Activated T-helper 2 cell treated with anti-CD3 and anti-CD28 coated beads, Interferon-gamma antibody, Interleukin-2, Interleukin-4, amounts not matched to agents 10 μg/mL and 5 μg/mL and 100 μg/mL, durations not matched to agents 14 hours and 24 hours and 36 hours (primary cell): ENCODE measurements around the gene SRM. TPM values are rescaled to one million over a fixed set of nuclear protein-coding genes. Genes with fewer than 3 reads are reported as not detected.
A peak's percentile ranks its signal among the peaks of the same experiment; 100 is the strongest.
"Not testable (repeated sequence)": the region's sequence is repeated elsewhere in the genome, so short reads cannot be mapped to it uniquely, and the experiment has no call there.

ENCODE experiments used
- DNase-seq: peaks from one replicate; pipeline ENCODE4 v3.0.0; 2021; ENCODE audit warnings: low spot score
- H3K27ac Mint-ChIP-seq: one replicate; pipeline ENCODE4 v1.8.0; 2021; ENCODE audit warnings: mixed read lengths
- H3K27me3 Mint-ChIP-seq: one replicate; pipeline ENCODE4 v1.8.0; 2021; ENCODE audit warnings: low read depth, mixed read lengths
- H3K36me3 Mint-ChIP-seq: one replicate; pipeline ENCODE4 v1.8.0; 2021; ENCODE audit warnings: low read depth, mixed read lengths
- H3K4me1 Mint-ChIP-seq: one replicate; pipeline ENCODE4 v1.8.0; 2021; ENCODE audit warnings: low read depth, mixed read lengths
- H3K4me3 Mint-ChIP-seq: one replicate; pipeline ENCODE4 v1.8.0; 2021; ENCODE audit warnings: low read depth, mild to moderate bottlenecking, moderate library complexity, mixed read lengths
- H3K9me3 Mint-ChIP-seq: one replicate; pipeline ENCODE4 v1.8.0; 2021; ENCODE audit warnings: mixed read lengths
- intact Hi-C: fragments of 100-400 bp; cut with micrococcal nuclease; formaldehyde crosslinking; loops from one replicate; pipeline ENCODE4 v1.15.1; 2023
- total RNA-seq: library from RNA; stranded (reverse); gene quantifications from 2 replicates; pipeline ENCODE4 v1.2.3, GENCODE V29; 2022

Gene SRM
- total RNA-seq, 1 donor from 2014 or later: 233 TPM

DNA sequence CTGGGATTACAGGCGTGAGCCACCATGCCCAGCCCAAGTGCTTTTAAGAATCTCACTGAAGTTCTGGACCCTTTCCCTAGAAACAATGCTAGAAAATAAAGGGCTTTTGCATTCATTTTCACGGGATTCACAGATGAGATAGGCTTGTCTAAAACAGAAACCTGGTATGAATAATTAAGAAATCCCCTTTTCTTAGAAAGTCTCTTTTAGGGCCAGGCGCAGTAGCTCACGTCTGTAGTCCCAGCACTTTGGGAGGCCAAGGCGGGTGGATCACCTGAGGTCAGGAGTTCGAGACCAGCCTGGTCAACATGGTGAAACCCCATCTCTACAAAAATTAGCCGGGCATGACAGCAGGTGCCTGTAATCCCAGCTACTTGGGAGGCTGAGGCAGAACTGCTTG lies 13.6 kb upstream of the SRM start:
- H3K27ac Mint-ChIP-seq, H3K4me1 Mint-ChIP-seq, DNase-seq, H3K9me3 Mint-ChIP-seq, H3K4me3 Mint-ChIP-seq, H3K27me3 Mint-ChIP-seq, intact Hi-C loops: not testable (repeated sequence)
- peaks cover 82% of the 10 kb centered on the region for H3K36me3 Mint-ChIP-seq

- intact Hi-C loops: no loop called here
- Mint-ChIP-seq H3K27me3 (no peaks in the 10 kb centered on the region), H3K36me3 (peaks cover 85% of the 10 kb centered on the region)
These were observed 12.5 kb upstream of the SRM start for GRCh38 chr1:11072216-11072917.

GRCh38 chr1:11071463-11072215 lies 11.8 kb upstream of the SRM start:
- Mint-ChIP-seq H3K27me3 (no peaks in the 10 kb centered on the region), H3K27ac (no peak overlapping the region)

More at GRCh38 chr1:11072216-11072917, 12.5 kb upstream of the SRM start:
- Mint-ChIP-seq H3K27ac (no peak overlapping the region), H3K4me1 (peaks cover 2% of the 10 kb centered on the region), H3K9me3 (no peaks in the 10 kb centered on the region), H3K4me3 (no peak overlapping the region)
- DNase-seq: no peak

DNA sequence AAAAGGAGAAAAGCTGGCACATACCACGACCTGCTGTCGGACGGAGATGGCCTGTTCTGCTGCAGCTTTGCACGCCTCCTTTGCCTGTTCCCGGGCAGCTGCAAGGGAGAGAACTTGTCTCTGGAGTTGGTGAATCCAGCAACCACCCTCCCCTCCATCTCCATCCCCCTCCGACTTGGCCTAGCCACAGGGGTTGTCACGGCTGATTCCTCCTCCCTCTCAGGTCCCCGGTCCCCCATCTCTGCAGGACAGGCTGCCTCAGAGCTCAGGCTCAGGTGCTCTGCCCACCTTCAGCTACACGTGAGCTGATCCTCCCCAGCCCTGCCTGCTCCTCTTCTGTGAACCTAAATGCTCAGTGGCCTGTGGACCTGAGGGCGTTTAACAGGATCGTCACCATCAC lies 11.1 kb upstream of the SRM start:
- no peak overlapping the region for H3K27ac Mint-ChIP-seq
- no peaks in the 10 kb centered on the region for H3K9me3 Mint-ChIP-seq
- intact Hi-C loops: no loop called here
- H3K4me1 Mint-ChIP-seq: peaks cover 2% of the 10 kb centered on the region
- H3K36me3 Mint-ChIP-seq: peaks cover 80% of the 10 kb centered on the region
- DNase-seq: no peak
- H3K4me3 Mint-ChIP-seq: no peak overlapping the region
- H3K27me3 Mint-ChIP-seq: no peaks in the 10 kb centered on the region

More at GRCh38 chr1:11071463-11072215, 11.8 kb upstream of the SRM start:
- DNase-seq: no peak
- H3K4me1 Mint-ChIP-seq: peaks cover 2% of the 10 kb centered on the region
- intact Hi-C loops: no loop called here
- no peaks in the 10 kb centered on the region for H3K9me3 Mint-ChIP-seq
- H3K36me3 Mint-ChIP-seq: peaks cover 83% of the 10 kb centered on the region
- H3K4me3 Mint-ChIP-seq: no peak overlapping the region

DNA sequence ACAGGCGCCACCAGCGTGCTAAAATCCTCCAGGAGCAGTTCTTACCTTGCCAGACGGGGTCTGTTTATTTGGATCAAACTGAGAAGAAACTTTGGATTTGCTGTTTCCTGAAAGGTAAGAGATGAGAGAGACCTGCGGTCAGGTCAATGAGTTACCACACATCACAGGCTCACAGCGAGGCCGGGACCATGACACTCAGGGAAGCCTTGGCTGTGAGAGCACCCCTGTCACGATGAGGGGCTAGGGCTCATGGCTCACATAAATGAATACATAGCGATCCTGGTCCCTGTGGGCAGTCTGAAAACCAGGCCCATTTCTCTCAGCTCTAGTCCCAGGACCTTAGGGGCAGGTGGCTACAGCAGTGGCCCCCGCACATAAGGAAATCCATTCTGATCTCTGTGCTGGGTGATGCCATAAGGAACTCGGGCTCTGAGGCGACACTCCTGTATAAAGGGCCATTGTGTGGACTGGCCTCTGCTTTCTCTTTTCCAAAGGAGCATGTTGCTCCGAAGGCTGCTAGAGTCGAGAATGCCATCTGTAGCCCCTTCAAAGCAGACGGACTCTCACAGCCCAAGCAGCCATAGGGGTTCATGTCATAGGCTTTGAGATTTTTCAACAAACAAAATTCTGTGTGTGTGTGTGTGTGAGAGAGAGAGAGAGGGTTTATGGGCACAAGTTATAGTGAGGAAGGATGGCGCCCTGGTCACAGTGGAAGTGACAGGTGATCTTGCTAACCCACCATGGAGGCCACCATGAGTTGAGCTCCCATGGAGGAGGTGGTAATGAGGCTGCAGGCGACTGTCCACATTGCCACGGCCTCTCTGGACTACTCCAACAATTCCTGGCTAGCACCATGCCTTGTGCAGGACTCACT lies 9.0 kb upstream of the SRM start:
- Mint-ChIP-seq H3K4me1 (peaks cover 2% of the 10 kb centered on the region), H3K27ac (no peak overlapping the region), H3K9me3 (no peaks in the 10 kb centered on the region), H3K4me3 (no peak overlapping the region), H3K27me3 (no peaks in the 10 kb centered on the region), H3K36me3 (peaks cover 76% of the 10 kb centered on the region)
- DNase-seq: no peak
- intact Hi-C loops: loop anchor here (10.0 kb wide), 1 partner anchor 54 kb away; the partner anchor contains the start of gene TARDBP

DNA sequence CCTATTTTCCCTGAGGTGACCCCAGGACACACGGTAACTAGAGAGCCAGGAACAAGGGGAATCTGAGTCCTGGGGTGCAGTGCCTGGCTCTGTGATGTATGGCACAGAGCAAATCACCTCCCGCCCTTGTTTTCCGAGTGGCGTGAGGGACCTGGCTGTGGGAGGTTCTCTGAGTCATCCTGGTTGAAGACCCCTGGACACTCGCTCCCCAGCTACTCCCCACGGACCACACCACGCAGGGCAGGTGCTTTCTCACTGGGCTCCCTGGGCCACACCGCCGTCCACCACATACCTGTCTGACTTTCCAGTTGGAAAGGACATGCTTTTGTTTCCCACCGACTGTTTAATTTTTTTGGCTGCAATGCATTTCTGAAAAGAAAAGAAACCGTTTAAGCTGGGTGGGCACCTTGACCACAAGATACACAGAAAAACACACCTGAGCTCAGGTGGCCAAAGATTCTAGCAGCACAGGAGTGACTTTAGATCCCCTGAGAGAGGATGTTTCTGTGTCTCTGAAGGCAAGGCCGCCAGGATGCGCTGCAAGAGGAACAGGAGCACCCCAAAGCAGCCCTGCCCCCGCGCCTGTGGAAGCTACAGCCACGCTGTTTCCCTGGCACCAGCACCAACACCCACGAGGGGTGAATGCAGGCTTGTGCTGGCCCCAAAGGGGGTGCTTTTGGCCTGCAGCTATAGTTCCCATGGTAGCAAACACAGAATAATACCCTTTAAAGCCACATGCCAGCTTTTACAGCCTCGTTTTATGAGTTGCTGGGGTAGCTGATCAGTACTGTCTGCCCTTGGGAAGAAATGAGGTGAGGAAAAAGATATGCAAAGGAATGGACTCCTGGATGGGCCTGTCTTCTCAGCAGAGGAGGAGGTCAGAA lies 8.1 kb upstream of the SRM start:
- intact Hi-C loops: loop anchor here (10.0 kb wide), 1 partner anchor 53 kb away; the partner anchor contains the start of gene TARDBP

GRCh38 chr1:11065796-11066195 lies 6.0 kb upstream of the SRM start:
- H3K27me3 Mint-ChIP-seq: no peaks in the 10 kb centered on the region
- H3K4me3 Mint-ChIP-seq: no peak overlapping the region
- H3K9me3 Mint-ChIP-seq: no peaks in the 10 kb centered on the region
- intact Hi-C loops: loop anchor here (10.0 kb wide), 1 partner anchor 51 kb away; the partner anchor contains the start of gene TARDBP
- peaks cover 73% of the 10 kb centered on the region for H3K36me3 Mint-ChIP-seq
- DNase-seq: no peak
- no peak overlapping the region for H3K27ac Mint-ChIP-seq
- H3K4me1 Mint-ChIP-seq: peaks cover 21% of the 10 kb centered on the region

More for the DNA sequence above, 8.1 kb upstream of the SRM start:
- Mint-ChIP-seq H3K36me3 (peaks cover 83% of the 10 kb centered on the region), H3K9me3 (no peaks in the 10 kb centered on the region), H3K27me3 (no peaks in the 10 kb centered on the region), H3K4me3 (no peak overlapping the region), H3K27ac (no peak overlapping the region), H3K4me1 (peaks cover 7% of the 10 kb centered on the region)
- DNase-seq: no peak

DNA sequence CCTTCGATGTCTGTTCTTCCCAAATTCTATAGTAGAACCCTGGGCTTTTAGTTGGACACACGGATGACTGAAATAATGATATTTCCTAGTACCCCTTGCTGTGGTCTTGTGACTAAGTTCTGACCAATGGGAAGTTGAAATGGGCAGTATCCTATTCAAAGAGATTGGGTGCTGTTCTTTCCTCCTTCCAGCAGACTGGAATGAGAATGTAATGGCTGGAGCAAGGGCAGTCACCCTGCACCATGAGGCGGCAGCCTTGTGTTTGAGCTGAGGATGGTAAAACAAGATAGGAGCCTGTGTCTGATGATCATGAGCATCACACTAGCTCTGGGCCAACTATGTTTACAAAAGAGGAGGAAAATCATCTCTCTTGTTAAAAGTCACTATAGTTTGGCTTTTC lies 5.1 kb upstream of the SRM start:
- Mint-ChIP-seq H3K27me3 (no peaks in the 10 kb centered on the region), H3K36me3 (peaks cover 69% of the 10 kb centered on the region), H3K4me3 (no peak overlapping the region), H3K27ac (no peak overlapping the region), H3K4me1 (peaks cover 25% of the 10 kb centered on the region), H3K9me3 (no peaks in the 10 kb centered on the region)
- intact Hi-C loops: loop anchor here (5.0 to 10.0 kb wide), 2 partner anchors 50 to 197 kb away; partner anchors contain the start of genes MTOR and TARDBP
- DNase-seq: no peak

GRCh38 chr1:11063937-11064537 lies 4.2 kb upstream of the SRM start:
- H3K27me3 Mint-ChIP-seq, H3K27ac Mint-ChIP-seq, H3K9me3 Mint-ChIP-seq, H3K4me3 Mint-ChIP-seq, DNase-seq: not testable (repeated sequence)
- Mint-ChIP-seq H3K36me3 (peaks cover 62% of the 10 kb centered on the region), H3K4me1 (peaks cover 23% of the 10 kb centered on the region)
- intact Hi-C loops: loop anchor here (5.0 to 10.0 kb wide), 2 partner anchors 49 to 198 kb away; partner anchors contain the start of genes MTOR and TARDBP

DNA sequence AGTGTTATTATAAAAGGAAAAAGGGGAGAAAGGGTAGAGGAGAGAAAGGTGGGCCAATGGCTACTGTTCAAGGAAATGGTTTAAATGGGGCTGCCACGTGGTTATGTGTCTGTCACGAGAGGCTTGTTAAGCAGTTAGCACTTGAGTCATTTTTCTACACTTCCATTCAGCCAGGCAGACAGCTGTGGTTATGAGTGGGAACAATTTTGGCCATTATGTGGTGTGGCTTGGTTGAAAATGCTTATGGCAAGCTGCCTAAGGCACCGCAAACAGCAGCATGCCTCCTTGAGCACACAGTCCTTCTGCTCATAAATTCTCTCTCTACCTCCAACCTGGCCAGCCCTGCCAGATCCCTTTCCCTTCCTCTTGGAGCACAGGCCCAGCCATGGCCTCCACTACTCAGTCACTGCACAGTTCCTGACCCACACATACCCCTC lies 3.2 kb upstream of the SRM start:
- Mint-ChIP-seq H3K36me3 (peaks cover 61% of the 10 kb centered on the region), H3K27ac (peak overlapping the region; percentile 81), H3K9me3 (no peaks in the 10 kb centered on the region), H3K4me1 (peaks cover 26% of the 10 kb centered on the region), H3K4me3 (peak overlapping the region; percentile 46), H3K27me3 (no peaks in the 10 kb centered on the region)
- intact Hi-C loops: loop anchor here (5.0 to 10.0 kb wide), 2 partner anchors 48 to 199 kb away; partner anchors contain the start of genes MTOR and TARDBP
- DNase-seq: peak; percentile 35

- Mint-ChIP-seq H3K4me3 (peak overlapping the region; percentile 42), H3K27ac (peak overlapping the region; percentile 72), H3K4me1 (peaks cover 26% of the 10 kb centered on the region), H3K27me3 (no peaks in the 10 kb centered on the region), H3K9me3 (no peaks in the 10 kb centered on the region), H3K36me3 (peaks cover 66% of the 10 kb centered on the region)
- DNase-seq: no peak
- intact Hi-C loops: loop anchor here (5.0 to 10.0 kb wide), 2 partner anchors 47 to 200 kb away; partner anchors contain the start of genes MTOR and TARDBP
These were observed 2.0 kb upstream of the SRM start for GRCh38 chr1:11061652-11062365.
